NCI-H1048 (cell line): ENCODE measurements around the gene LRRK1.

Source experiments
- DNase-seq: peaks from one replicate; lab custom pipeline; 2025; lab: John Stamatoyannopoulos, UW

LRRK1 gene

DNA sequence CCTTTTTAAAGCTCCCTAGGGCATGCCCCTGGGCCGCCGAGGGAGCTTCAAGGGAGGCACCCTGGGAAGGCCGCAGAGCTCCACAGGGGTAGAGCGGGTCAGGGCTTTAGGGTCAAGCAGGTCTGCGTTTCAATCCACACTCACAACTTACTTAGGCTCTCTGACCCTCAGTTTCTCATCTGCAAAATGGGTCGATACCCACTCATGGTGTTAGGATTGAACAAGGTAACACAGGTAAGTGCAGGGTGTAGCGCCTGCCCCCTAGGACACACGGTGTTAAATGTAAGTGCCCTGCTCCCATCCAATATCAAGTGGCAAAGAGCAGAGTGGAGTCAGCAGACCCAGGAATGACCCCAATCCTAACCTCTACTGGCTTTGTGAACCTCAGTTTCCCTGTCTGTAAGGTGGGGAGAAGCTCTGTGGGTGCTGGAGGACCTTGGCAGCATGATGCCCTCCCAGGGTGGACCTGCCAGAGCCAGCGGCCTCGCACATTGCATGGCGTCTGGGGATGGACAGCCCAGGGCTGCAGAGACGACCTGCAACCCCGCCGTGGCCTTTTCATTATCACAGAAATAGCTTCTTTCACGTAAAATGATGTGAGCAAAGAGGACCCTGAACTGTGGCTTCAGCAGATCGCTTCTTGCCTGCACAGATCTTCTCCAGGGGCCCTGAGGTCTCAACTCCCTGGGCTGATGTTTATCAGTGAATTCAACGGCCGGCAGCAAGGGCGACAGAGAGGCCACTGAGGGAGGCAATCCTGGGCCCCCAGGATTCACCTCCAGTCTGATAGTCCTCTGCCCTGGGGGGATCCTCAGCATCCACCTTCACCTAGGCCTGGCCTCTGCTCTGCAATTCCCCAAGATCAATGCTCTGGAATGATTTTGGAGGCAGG, 194.2 kb downstream of the LRRK1 start:
- DNase-seq, result no peak

DNA sequence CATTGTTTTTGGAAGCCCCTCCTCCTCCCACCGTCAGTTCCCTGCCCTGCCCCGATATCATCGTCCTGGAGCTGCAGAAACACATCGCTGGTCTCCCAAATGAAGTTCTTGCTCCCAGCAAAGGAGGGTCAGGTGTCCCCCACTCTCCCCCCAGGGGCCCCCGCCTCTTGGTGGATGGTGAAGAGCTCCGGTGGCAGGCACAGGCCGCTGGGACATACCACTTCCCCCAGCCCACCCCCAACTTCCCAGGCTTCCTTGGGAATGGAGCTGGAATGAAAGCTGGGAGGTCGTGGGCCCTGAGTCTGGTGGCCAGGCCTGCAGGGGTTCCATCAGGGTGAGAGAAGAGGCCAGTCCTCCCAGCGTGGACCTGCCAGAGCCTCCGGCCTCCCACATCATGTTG, 195.0 kb downstream of the LRRK1 start:
- no peak for DNase-seq

DNA sequence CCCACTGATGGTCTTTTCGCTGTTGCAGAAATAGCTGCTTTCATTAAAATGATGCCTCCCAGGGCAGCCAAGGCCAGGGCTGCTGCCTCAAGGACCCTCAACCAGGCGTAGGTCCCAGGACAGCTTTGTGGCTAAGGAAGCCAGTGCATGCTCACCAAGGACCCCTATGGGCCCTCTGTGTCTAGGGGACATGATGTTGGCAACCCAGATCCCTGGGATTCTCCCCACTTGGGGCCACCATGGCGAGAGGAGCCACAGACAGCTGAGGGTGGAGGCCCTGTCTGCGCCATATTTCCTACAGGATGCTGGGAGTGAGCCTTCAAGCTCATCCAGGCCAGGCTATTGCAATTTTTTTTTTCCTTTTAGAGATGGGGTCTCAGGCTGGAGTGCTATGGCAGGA, 195.5 kb downstream of the LRRK1 start:
- no peak for DNase-seq

- no peak for DNase-seq
Measured at GRCh38 chr15:101115393-101115785, 196.2 kb downstream of the LRRK1 start.

GRCh38 chr15:101115786-101116680, 196.9 kb downstream of the LRRK1 start:
- no peak for DNase-seq

DNA sequence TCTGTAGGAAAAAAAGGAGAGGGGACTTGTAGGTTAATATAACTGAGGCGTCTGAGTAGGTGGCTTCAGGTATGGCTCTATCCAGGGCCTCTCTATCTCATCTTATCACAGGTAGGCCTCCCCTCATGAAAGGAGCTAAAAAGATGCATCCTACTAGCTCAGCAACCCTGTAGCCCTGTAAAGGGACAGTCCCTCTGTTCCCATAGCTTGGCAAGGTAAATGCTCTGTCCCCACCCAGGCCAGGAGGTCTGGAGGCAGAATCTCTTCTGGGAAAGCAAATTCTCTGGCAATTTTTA, 197.5 kb downstream of the LRRK1 start:
- no peak for DNase-seq

GRCh38 chr15:101118116-101118515, 199.0 kb downstream of the LRRK1 start:
- no peak for DNase-seq

DNA sequence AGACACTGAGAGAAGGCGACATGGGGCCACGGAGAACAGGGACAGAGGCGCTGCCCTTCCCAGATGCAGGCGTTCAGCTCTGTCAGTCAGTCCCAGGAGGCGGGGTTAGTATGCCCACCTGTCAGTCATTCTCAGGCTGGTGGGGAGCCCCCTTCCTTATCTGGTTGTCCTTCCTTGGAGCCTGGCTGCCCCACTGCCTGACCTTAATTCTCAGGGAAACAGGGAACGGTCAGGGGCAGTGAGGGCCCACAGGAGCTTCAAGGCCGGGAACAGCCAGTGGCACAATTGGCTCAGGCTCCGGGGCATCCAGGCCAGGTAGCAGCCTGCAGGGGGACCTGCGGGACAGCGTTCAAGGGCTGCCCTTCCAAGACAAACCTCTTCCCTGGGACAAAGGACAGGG, 199.5 kb downstream of the LRRK1 start:
- DNase-seq, result no peak

- DNase-seq, result no peak
Measured at GRCh38 chr15:101119181-101119580, 200.0 kb downstream of the LRRK1 start.
